Measurements from ENCODE around the gene PAX6.

The PAX6 gene

DNA sequence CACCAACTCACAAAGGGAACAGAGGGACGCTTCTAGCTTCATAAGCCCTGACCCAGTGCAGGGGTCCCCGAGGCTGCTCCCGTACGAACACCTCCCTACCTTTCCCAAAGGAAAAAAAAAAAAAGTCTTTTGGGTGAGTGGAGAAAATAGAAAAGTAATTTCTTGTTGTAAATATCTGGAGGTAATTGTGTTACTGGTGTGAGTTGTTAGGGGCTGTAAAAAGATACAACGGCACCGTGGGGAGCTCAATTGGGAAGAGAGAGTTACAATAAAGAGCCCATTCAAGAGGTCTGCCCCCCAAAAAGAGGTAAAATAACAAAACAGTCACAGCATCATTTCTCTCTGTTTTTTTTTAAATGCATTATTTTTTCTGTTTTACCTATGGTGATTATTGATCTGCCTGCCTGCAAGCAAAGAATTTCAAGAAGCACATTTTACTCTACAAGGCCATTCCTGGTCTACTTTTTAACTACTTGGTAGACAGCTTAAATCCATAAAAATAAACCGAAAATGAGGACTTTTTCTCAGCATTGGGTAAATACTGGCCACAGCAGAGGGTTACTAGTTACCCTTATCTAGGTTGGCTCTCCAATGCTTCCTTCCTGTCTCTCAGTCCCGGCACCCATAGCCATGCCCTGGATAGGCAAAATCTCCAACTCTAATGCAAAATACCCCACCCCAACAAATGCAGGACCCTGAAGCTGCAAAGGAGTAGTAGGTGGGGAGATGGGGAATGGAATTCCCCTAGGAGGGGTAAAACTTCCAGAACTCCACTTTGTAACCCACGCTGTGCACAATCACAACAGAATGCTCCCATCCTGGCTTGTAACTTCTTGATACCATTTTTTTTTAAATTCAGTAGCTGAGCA, 3.1 kb downstream of the PAX6 start:
- peaks cover 7% of the 10 kb centered on the region for H3K36me3 Mint-ChIP-seq (ENCODE audit: low read depth)

DNA sequence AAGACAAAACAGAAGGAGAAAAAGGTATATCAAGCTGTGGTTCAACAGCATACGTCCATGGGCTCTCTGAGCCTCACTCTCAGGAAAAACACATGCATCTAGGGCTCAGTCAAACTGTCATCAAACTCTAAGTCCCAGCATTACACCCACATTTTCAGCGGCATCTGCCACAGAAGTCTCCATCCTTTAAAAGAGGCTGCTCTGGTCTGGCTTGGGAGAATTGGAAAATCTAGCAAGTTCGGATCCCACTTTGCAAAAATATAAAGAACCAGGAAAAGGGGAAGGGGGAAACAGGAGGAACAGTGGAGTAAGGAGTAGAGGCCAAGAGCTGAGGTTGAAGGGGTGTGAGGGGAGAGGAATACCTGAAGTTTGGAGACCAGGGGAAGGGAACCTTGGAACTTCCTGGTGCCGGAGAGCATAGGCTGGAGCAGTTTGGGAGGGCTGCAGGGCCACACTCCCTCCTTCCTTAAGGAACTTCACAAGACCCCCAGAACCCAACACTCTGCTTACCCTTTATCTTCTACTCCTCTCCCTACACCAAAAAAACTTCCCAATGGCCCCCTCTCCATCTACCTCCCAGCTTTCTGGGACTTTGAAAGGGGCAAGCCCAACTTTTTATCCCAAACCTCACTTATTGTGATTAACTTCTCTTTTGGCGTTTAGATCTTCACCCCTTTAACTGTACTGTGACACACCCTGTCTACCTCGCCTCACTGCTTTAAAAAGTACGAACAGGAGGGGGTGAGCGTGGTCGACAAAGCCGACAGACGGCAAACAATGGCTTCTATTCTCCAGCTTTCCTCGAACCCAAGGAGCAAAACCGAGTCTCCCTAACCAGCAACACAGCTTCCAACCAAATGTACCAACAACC, 4.0 kb downstream of the PAX6 start:
- no peak for DNase-seq (ENCODE audit: low spot score)
- Mint-ChIP-seq H3K4me1 (ENCODE audit: low read depth) (peaks cover 29% of the 10 kb centered on the region), H3K9me3 (no peaks in the 10 kb centered on the region), H3K27me3 (ENCODE audit: low read depth) (peaks cover 85% of the 10 kb centered on the region), H3K36me3 (ENCODE audit: low read depth) (peaks cover 7% of the 10 kb centered on the region), H3K4me3 (no peak overlapping the region), H3K27ac (no peak overlapping the region)

More for the DNA sequence above, 3.1 kb downstream of the PAX6 start:
- Mint-ChIP-seq H3K9me3 (no peaks in the 10 kb centered on the region), H3K27me3 (ENCODE audit: low read depth) (peaks cover 82% of the 10 kb centered on the region), H3K27ac (no peak overlapping the region), H3K4me1 (ENCODE audit: low read depth) (peaks cover 28% of the 10 kb centered on the region), H3K4me3 (no peak overlapping the region)
- DNase-seq (ENCODE audit: low spot score) = no peak

DNA sequence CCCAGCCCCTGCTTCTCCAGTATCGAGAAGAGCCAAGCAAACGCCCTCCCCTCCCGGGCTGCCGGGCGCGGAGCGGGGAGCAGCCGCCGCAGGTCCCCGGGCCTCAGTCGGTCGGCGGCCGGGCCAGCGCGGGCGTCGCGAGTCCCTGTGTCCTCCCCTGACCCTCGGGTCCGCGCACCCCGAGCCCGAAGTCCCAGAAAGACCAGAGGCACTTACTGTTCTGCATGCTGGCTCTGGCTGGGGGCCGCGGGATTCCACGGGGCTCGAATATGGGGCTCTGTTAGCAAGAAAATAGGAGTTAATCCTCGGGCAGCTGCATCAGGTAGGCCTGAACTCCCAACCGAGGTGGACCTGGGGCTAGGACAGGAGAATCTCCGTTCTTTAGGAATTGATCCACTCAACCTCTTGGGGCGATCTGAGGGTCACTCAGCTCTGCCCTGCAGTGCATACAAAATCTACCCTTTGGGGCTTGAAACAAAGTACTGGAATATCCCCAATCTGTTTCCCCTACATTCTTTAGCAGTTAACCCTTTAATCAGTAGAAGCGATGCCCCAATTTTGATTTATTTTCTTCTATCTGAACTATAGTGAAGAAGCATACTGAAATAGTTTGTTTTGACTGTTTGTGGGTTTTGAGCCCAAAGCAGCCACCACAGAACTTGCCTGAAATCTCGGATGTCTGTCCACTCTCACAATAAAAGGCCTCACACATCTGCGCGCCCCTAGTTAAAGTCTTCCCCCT, 4.8 kb downstream of the PAX6 start:
- Mint-ChIP-seq H3K27me3 (ENCODE audit: low read depth) (peaks cover 88% of the 10 kb centered on the region), H3K36me3 (ENCODE audit: low read depth) (peaks cover 7% of the 10 kb centered on the region), H3K4me1 (ENCODE audit: low read depth) (peaks cover 27% of the 10 kb centered on the region), H3K27ac (no peak overlapping the region), H3K4me3 (no peak overlapping the region), H3K9me3 (no peaks in the 10 kb centered on the region)
- DNase-seq (ENCODE audit: low spot score) = no peak

DNA sequence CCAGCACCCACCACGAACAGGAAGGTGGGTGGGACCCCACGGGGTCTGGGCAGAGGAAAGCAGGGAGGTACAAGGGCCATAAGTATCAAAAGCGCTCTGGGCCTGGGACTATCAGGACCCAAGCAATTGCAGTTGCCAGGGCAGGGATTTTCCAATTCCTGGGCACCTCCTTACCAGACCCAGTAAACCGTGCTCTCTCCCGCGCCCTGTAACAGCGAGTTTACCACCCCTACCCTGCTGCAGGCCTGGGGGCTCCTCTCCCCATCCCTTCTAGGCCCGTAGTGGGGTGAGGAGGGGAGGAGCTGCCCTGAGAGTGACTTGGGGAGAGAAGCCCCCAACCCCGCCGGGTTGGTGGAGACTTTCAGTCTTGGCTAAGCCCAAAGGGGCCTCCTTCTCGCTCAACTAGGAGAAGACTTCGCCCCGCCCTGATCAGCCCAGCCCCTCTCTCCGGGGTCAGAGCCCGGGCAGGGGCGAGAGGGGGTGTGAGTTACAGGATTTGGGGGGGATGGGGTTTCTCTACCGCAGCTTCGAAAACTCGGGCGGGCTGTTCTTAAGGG, 5.4 kb downstream of the PAX6 start:
- H3K27me3 Mint-ChIP-seq (ENCODE audit: low read depth) = peaks cover 88% of the 10 kb centered on the region
- H3K27ac Mint-ChIP-seq = no peak overlapping the region
- peaks cover 7% of the 10 kb centered on the region for H3K36me3 Mint-ChIP-seq (ENCODE audit: low read depth)
- no peak overlapping the region for H3K4me3 Mint-ChIP-seq
- DNase-seq (ENCODE audit: low spot score) = peak; percentile 2
- H3K9me3 Mint-ChIP-seq = no peaks in the 10 kb centered on the region
- peaks cover 22% of the 10 kb centered on the region for H3K4me1 Mint-ChIP-seq (ENCODE audit: low read depth)

DNA sequence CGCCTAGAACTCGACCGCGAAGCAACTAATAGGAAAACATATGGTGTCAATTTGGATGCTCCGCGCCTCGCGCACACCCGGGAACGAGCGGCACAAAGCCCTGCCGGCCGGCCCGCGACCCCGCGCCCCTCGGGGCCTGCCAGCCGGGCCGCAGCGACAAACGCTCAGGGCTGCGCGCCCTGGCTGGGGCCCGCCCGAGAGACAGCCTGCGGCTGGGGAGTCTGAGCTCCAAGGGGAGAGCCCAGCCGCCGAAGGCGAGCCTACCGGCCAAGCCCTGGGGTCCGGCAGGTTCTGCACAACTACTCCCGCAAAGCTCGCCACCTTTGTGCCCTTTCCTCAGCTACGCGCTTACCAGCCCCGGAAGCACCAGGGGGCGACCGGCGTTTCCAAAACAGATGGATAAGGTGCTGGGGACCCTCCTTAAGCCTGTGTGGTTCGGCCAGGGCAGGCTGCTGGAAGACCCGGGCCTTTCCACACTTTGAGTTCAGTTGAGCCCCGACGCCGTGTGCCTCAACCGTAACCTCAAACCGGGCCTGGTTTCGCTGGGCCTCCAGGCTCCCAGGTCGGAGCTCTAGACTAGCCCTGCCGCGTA, 6.0 kb downstream of the PAX6 start:
- DNase-seq (ENCODE audit: low spot score) = no peak
- H3K36me3 Mint-ChIP-seq (ENCODE audit: low read depth) = peaks cover 7% of the 10 kb centered on the region
- peaks cover 23% of the 10 kb centered on the region for H3K4me1 Mint-ChIP-seq (ENCODE audit: low read depth)
- H3K27me3 Mint-ChIP-seq (ENCODE audit: low read depth) = peaks cover 92% of the 10 kb centered on the region
- no peaks in the 10 kb centered on the region for H3K9me3 Mint-ChIP-seq
- peak overlapping the region; percentile 42 for H3K27ac Mint-ChIP-seq
- H3K4me3 Mint-ChIP-seq = peak overlapping the region; percentile 6

DNA sequence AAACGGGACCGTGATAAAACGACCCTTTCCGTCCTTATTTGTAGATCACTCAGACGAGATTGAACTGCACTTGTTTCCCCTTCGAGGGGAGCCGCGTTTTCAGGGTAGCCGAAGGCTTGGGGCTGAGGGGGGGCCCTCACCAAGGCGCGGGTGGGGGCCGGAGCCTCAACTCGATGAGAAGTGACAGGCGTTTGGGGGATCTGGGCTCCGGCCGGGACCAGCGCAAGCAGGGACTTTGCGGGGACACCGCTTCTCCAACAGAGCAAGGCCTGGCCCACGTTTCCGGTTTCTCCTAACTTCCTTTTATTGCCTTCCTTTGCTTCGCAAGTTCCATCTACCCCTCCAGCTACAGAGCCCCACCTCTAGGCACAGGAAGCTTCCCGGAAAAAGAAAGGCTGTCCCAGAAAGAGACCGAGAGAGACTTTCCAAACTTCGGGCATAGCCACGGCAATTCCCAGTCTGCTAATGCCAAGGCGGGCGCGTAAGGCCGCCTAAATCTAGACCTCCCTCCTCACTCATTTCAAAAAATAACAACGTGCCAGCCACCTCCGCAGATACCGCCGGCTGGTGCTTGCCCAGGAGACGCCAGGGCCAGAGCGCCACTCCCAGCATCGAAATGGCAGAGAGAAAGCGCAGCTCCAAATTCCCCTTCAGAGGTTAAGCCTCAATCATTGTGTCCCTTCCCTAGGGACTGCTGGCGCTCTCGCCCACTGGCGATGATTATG, 6.6 kb downstream of the PAX6 start:
- peak; percentile 3 for DNase-seq (ENCODE audit: low spot score)
- Mint-ChIP-seq H3K36me3 (ENCODE audit: low read depth) (peaks cover 7% of the 10 kb centered on the region), H3K4me1 (ENCODE audit: low read depth) (peaks cover 23% of the 10 kb centered on the region), H3K4me3 (peak overlapping the region; percentile 6), H3K27me3 (ENCODE audit: low read depth) (peaks cover 95% of the 10 kb centered on the region), H3K27ac (peak overlapping the region; percentile 42), H3K9me3 (no peaks in the 10 kb centered on the region)

DNA sequence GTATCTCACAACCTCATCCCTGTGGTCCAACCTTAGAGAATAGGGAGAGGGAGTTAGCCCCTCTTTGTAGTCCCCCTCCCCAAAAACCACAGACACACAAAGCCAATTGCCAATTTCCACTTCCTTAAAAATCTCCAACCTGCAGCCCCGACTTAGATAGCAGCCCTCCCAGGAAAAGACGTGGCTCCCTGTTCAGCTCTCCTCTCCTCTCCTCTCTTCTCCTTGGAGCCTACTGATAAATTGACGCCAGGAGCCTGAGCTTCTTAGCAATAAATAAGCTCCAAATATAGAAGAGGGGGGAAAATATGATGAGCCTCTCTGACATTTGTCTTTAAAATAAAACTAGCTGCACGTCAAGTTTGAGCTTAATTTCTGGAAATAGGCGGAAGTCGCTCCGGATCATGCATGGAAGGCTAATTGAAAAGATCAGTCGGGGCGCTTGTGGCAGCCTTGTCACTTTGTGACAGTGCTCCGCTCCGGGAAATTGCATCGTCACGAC, 7.3 kb downstream of the PAX6 start:
- H3K36me3 Mint-ChIP-seq (ENCODE audit: low read depth) = peaks cover 7% of the 10 kb centered on the region
- H3K4me3 Mint-ChIP-seq = peak overlapping the region; percentile 28
- H3K27ac Mint-ChIP-seq = peak overlapping the region; percentile 18
- H3K9me3 Mint-ChIP-seq = no peaks in the 10 kb centered on the region
- DNase-seq (ENCODE audit: low spot score) = peak; percentile 3
- peaks cover 93% of the 10 kb centered on the region for H3K27me3 Mint-ChIP-seq (ENCODE audit: low read depth)
- peaks cover 17% of the 10 kb centered on the region for H3K4me1 Mint-ChIP-seq (ENCODE audit: low read depth)

DNA sequence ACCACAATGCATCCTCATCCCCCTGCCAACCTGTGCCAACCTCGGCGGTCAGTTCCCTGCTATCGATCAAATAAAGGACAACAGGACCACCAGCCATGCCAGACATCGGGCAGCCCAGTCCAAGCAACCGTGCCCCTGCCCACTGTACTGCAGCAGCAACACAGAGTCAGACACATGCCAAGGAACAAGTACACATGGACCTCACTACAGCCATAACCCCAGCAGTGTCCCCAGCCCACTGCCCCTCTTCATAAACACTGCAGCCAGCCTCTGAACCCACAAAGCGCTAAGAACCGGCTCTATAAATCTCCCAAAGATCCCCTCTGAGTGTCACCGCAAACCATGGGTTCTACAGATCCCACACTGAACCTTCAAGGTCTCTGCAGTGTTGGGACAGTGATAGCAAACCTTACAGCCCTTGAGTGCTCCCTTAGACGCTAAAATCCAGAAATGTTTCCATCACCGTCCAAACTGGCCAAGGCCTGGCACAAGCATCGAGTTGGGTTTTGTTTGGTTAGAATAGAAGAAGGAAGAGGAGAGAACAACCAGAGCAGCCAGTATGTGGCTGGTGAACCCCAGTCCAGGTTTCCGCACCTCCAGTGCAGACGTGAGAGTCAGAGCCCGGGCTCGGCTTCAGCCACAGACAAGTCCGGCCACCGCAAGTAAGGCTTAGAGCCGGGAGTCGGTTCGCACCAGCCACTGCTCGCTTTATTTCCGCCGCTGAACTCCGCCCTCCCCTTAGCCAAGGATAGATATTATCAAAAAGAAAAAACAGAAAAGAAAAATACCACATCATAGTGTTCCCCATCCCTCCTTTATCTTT, 7.9 kb downstream of the PAX6 start:
- Mint-ChIP-seq H3K27me3 (ENCODE audit: low read depth) (peaks cover 93% of the 10 kb centered on the region), H3K9me3 (no peaks in the 10 kb centered on the region), H3K36me3 (ENCODE audit: low read depth) (peaks cover 7% of the 10 kb centered on the region), H3K4me1 (ENCODE audit: low read depth) (peaks cover 17% of the 10 kb centered on the region), H3K27ac (peak overlapping the region; percentile 18), H3K4me3 (peak overlapping the region; percentile 28)
- no peak for DNase-seq (ENCODE audit: low spot score)

DNA sequence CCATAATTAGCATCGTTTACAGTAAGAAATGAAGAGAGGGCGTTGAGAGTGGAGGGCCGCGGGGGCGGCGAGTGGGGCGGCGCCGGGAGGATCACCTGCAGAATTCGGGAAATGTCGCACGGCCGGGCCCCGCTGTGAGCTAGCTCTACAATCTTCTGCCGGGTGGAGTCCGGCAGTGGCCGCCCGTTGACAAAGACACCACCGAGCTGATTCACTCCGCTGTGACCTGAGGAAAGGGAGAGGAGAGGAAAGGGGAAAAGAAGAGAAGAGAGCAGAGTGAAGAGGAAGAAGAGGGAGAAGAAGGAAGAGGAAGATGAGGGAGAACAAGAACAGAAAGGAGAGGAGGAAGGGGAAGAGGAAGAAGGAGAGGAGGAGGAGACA, 8.5 kb downstream of the PAX6 start:
- DNase-seq (ENCODE audit: low spot score) = no peak
- Mint-ChIP-seq H3K27ac (peak overlapping the region; percentile 62), H3K4me1 (ENCODE audit: low read depth) (peaks cover 20% of the 10 kb centered on the region), H3K4me3 (no peak overlapping the region), H3K36me3 (ENCODE audit: low read depth) (peaks cover 7% of the 10 kb centered on the region), H3K27me3 (ENCODE audit: low read depth) (peaks cover 93% of the 10 kb centered on the region), H3K9me3 (no peaks in the 10 kb centered on the region)

DNA sequence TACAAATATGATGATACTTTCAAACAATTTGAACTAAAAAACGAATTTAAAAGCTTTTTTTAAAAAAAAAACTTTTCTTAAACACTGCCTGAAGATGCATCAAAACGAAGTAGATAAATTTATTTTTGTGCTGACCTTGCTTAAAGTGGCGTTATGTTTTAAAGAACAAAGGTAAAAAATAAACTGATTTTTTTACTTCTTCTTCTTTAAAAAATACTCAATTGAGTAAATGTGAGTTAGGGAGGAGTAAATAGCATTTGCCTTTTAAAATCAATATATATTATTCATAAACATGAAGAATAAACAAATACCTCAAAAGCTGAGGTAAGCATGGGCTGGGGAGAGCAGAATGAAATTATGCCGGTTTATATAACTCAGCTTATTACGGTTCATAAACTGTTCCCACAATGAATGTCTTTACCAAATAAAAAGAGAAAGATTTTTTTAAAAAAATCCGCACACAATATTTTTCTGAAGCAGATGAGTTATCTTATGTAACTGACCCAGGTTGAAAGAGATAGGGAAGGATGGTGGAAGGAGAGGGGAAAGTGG, 9.0 kb downstream of the PAX6 start:
- no peaks in the 10 kb centered on the region for H3K9me3 Mint-ChIP-seq
- no peak overlapping the region for H3K4me3 Mint-ChIP-seq
- H3K27ac Mint-ChIP-seq = no peak overlapping the region
- peaks cover 7% of the 10 kb centered on the region for H3K36me3 Mint-ChIP-seq (ENCODE audit: low read depth)
- H3K27me3 Mint-ChIP-seq (ENCODE audit: low read depth) = peaks cover 93% of the 10 kb centered on the region
- DNase-seq (ENCODE audit: low spot score) = no peak
- peaks cover 20% of the 10 kb centered on the region for H3K4me1 Mint-ChIP-seq (ENCODE audit: low read depth)

DNA sequence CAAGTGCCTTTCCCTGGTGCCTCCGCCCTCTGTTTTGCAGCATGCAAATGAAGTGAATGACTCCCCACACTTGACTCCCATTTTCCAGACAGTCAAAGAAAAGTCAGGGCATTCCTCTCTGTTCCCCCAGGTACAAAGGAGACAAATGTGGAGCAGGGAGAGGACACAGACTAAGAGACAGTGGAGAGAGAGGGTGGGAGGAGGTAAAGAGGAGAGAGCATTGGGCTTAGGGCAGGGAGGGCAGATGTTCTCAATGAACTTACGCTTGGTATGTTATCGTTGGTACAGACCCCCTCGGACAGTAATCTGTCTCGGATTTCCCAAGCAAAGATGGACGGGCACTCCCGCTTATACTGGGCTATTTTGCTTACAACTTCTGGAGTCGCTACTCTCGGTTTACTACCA, 9.8 kb downstream of the PAX6 start:
- Mint-ChIP-seq H3K4me1 (ENCODE audit: low read depth) (peaks cover 20% of the 10 kb centered on the region), H3K27me3 (ENCODE audit: low read depth) (peaks cover 92% of the 10 kb centered on the region), H3K4me3 (no peak overlapping the region), H3K36me3 (ENCODE audit: low read depth) (peaks cover 7% of the 10 kb centered on the region), H3K9me3 (no peaks in the 10 kb centered on the region), H3K27ac (no peak overlapping the region)
- no peak for DNase-seq (ENCODE audit: low spot score)
